Neutrophil (primary cell): ENCODE measurements around the gene ANKRD6.

ENCODE experiments used
- H3K27ac ChIP-seq: fragments of 200-600 bp; sonication (generic); 2 replicates; pipeline ENCODE4 v1.5.1; 2016; ENCODE audit warnings: mild to moderate bottlenecking, moderate library complexity
- H3K27me3 ChIP-seq: fragments of 200-600 bp; sonication (generic); 2 replicates; pipeline ENCODE4 v1.6.0; 2016; ENCODE audit warnings: mild to moderate bottlenecking
- H3K36me3 ChIP-seq: fragments of 200-600 bp; sonication (generic); 2 replicates; pipeline ENCODE4 v1.5.1; 2017
- H3K4me1 ChIP-seq, 2 experiments: fragments of 200-600 bp in 1 of 2; sonication (generic) in 1 of 2; 1 replicate in 1 of 2; 2 replicates in 1 of 2; pipeline versions ENCODE4 v1.5.1 to v1.6.1; 2013 to 2016; ENCODE audit warnings: low read depth in 1 of 2, low read length in 1 of 2, mild to moderate bottlenecking in 1 of 2, moderate library complexity in 1 of 2; ENCODE audit not compliant: control insufficient read depth in 1 of 2, insufficient read depth in 1 of 2
- H3K4me3 ChIP-seq, 2 experiments: fragments of 200-600 bp in 1 of 2; sonication (generic) in 1 of 2; 1 replicate in 1 of 2; 2 replicates in 1 of 2; pipeline ENCODE4 v1.5.1; 2013 to 2016; ENCODE audit warnings: low read depth in 1 of 2, low read length in 1 of 2, mild to moderate bottlenecking in 1 of 2, moderate library complexity in 1 of 2
- H3K9me3 ChIP-seq: fragments of 200-600 bp; sonication (generic); 2 replicates; pipeline ENCODE4 v1.5.1; 2016
- CTCF ChIP-seq: fragments of 200-600 bp; sonication (generic); IDR thresholded peaks from 2 replicates; pipeline ENCODE4 v1.5.1; 2016; ENCODE audit warnings: antibody characterized with exemption

The ANKRD6 gene

GRCh38 chr6:89575562-89575960, 142.6 kb downstream of the ANKRD6 start:
- no peaks in the 10 kb centered on the region for H3K27me3 ChIP-seq
- no peaks in the 10 kb centered on the region for H3K9me3 ChIP-seq
- H3K4me1 ChIP-seq, result no peaks in the 10 kb centered on the region
- H3K27ac ChIP-seq, result no peak overlapping the region
- no peak overlapping the region for H3K4me3 ChIP-seq
- TF ChIP-seq CTCF, result no peak
- no peaks in the 10 kb centered on the region for H3K36me3 ChIP-seq

- Histone ChIP-seq H3K9me3 (no peaks in the 10 kb centered on the region), H3K4me1 (no peaks in the 10 kb centered on the region), H3K36me3 (no peaks in the 10 kb centered on the region), H3K4me3 (no peak overlapping the region), H3K27me3 (no peaks in the 10 kb centered on the region), H3K27ac (no peak overlapping the region)
- no peak for TF ChIP-seq CTCF
Observed at GRCh38 chr6:89580997-89581666, 148.2 kb downstream of the ANKRD6 start.

- Histone ChIP-seq H3K4me3 (no peak overlapping the region), H3K36me3 (no peaks in the 10 kb centered on the region), H3K9me3 (no peaks in the 10 kb centered on the region), H3K27me3 (no peaks in the 10 kb centered on the region), H3K27ac (no peak overlapping the region), H3K4me1 (no peaks in the 10 kb centered on the region)
- no peak for TF ChIP-seq CTCF
Observed at GRCh38 chr6:89581689-89582088, 148.7 kb downstream of the ANKRD6 start.

GRCh38 chr6:89582669-89583325, 149.8 kb downstream of the ANKRD6 start:
- no peaks in the 10 kb centered on the region for H3K27me3 ChIP-seq
- H3K36me3 ChIP-seq, result no peaks in the 10 kb centered on the region
- H3K27ac ChIP-seq, result no peak overlapping the region
- no peak for TF ChIP-seq CTCF
- no peaks in the 10 kb centered on the region for H3K4me1 ChIP-seq
- H3K9me3 ChIP-seq, result no peaks in the 10 kb centered on the region
- no peak overlapping the region for H3K4me3 ChIP-seq

- no peaks in the 10 kb centered on the region for H3K36me3 ChIP-seq
- no peaks in the 10 kb centered on the region for H3K27me3 ChIP-seq
- H3K4me3 ChIP-seq, result no peak overlapping the region
- no peaks in the 10 kb centered on the region for H3K9me3 ChIP-seq
- no peaks in the 10 kb centered on the region for H3K4me1 ChIP-seq
- TF ChIP-seq CTCF, result no peak
- H3K27ac ChIP-seq, result no peak overlapping the region
Observed at GRCh38 chr6:89583559-89583958, 150.6 kb downstream of the ANKRD6 start.
